22Rv1 (cell line): ENCODE data around the gene LRRC4B.

Experiments
- CTCF ChIP-seq: fragments of 450-650 bp; IDR thresholded peaks from 2 replicates; pipeline ENCODE4 v1.5.1; 2017; ENCODE audit warnings: mild to moderate bottlenecking
- ZFX ChIP-seq: fragments of 450-650 bp; IDR thresholded peaks from 2 replicates; pipeline ENCODE4 v1.6.1; 2017; ENCODE audit warnings: antibody characterized with exemption, borderline replicate concordance

DNA sequence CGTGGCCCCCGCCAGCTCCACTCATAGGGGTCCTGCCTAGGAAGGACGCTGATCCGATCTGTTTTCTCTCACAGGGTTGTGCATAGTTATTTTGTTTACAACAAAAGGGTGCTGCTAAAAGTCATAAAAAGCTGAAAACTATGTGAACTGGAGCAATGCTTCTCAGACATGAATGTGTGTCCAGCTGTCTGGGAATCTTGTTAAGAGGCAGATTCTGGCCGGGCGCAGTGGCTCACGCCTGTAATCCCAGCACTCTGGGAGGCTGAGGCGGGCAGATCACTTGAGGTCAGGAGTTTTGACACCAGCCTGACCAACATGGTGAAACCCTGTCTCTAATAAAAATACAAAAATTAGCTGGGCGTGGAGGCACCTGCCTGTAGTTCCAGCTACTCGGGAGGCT is 8.6 kb downstream of the LRRC4B start:
- TF ChIP-seq CTCF (no peak), ZFX (no peak)
